HG03457 (cell line): ENCODE measurements around the gene RPP14.

Experiments used
- ATAC-seq: cut with Tn5 transposase; IDR thresholded peaks from one replicate; pipeline ENCODE4 v1.9.1; 2021; ENCODE audit warnings: moderate number of reproducible peaks; ENCODE audit not compliant: unreplicated experiment

Gene RPP14

GRCh38 chr3:58355179-58355578 is 49.1 kb downstream of the RPP14 start:
- ATAC-seq: no peak

- no peak for ATAC-seq
Measured at GRCh38 chr3:58356054-58356453, 50.0 kb downstream of the RPP14 start.

GRCh38 chr3:58357402-58357801 is 51.4 kb downstream of the RPP14 start:
- no peak for ATAC-seq

GRCh38 chr3:58358092-58358491 is 52.0 kb downstream of the RPP14 start:
- no peak for ATAC-seq

- ATAC-seq: no peak
Measured at GRCh38 chr3:58358808-58359207, 52.8 kb downstream of the RPP14 start.

- no peak for ATAC-seq
Measured at GRCh38 chr3:58359621-58360020, 53.6 kb downstream of the RPP14 start.

GRCh38 chr3:58361866-58362265 is 55.8 kb downstream of the RPP14 start:
- ATAC-seq: no peak

- ATAC-seq: no peak
Measured at GRCh38 chr3:58366699-58367098, 60.7 kb downstream of the RPP14 start.

- no peak for ATAC-seq
Measured at GRCh38 chr3:58369038-58369437, 63.0 kb downstream of the RPP14 start.
